GM12874 (cell line): Measurements from ENCODE around the gene PAQR7.

Experiments used
- CTCF ChIP-seq: IDR thresholded peaks from 2 replicates; pipeline ENCODE4 v1.5.1; 2011; ENCODE audit warnings: low read depth, mild to moderate bottlenecking, control low read depth, low read length, moderate library complexity; ENCODE audit not compliant: insufficient read depth

Gene PAQR7

GRCh38 chr1:25862785-25863485 is 12.6 kb downstream of the PAQR7 start:
- TF ChIP-seq CTCF, result no peak

GRCh38 chr1:25861316-25862286 is 13.9 kb downstream of the PAQR7 start:
- TF ChIP-seq CTCF, result no peak

- no peak for TF ChIP-seq CTCF
Observed at GRCh38 chr1:25858906-25859789, 16.4 kb downstream of the PAQR7 start, which contains the start of gene AUNIP. TSS of gene AUNIP (minus strand) at chr1:25859457. CDS start at chr1:25859357, 100 bp downstream.

- TF ChIP-seq CTCF, result no peak
Observed at GRCh38 chr1:25858494-25858893, 17.0 kb downstream of the PAQR7 start.

- no peak for TF ChIP-seq CTCF
Observed at GRCh38 chr1:25856856-25857255, 18.7 kb downstream of the PAQR7 start.

GRCh38 chr1:25854554-25854953 is 21.0 kb downstream of the PAQR7 start:
- TF ChIP-seq CTCF, result no peak
